NCI-H1436 (cell line): ENCODE data around the gene ANKRD11.
"Not testable (repeated sequence)": the region's sequence is repeated elsewhere in the genome, so short reads cannot be mapped to it uniquely, and the experiment has no call there.

Source experiments
- DNase-seq: peaks from one replicate; lab custom pipeline; 2025; lab: John Stamatoyannopoulos, UW

Gene ANKRD11

DNA sequence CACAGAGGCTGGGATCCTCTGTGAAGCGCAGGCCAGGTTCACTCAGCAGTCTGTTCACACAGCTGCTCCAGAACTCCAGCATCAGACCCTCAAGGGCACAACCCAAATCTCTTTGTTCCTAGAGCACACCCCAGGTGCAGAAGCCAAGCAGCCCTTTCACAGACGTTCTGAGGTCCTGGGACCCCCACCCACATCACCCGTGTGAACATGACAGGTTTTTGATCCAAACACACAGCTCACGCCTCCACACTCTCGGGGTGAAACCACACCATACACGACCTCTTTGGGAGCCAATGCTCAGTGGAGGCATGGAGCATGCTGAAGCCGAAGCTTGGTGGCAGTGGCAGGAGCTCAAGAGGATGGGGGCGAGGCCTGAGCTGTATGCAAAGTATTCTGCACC lies 175.5 kb downstream of the ANKRD11 start:
- DNase-seq: no peak

- no peak for DNase-seq
Observed at GRCh38 chr16:89314357-89314756, 176.0 kb downstream of the ANKRD11 start.

DNA sequence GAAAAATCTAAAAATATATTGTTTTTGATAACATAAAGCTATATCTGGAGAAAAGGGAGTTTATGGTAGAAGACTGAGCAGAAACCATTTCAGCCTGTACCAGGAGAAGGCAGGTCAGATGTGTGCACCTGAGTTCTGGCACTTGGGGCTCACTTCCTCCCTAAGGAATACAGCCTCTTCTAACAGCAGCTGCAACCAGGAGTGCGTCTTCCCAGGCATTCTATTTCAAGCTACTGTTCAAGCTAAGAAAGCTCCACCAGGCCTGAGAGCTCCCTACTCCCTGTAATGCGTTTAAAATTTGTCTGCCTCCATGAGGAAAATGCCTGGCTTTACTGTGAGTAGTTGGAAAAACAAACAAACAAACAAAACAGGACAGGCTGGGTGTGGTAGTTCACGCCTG lies 176.8 kb downstream of the ANKRD11 start:
- no peak for DNase-seq

GRCh38 chr16:89312598-89313299 lies 177.6 kb downstream of the ANKRD11 start:
- no peak for DNase-seq

DNA sequence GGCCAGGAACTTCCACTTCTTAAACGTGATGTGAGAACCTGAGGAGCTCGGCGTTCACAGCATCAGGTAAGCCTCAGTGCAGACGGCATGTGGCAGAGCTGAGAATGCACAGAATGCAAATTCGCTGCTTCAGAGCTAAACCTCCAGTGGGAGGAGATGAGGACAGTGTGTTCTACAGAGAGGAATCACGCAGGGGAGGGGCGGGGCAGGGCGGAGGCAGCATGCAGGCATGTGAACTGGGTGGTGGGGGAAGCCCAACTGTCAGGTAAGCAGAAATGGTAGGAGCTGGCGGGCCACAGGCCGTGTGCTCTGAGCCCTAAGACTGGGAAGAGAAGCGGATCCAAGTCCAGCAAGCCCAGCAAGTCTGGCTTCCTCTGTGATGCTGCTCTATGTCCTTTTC lies 178.2 kb downstream of the ANKRD11 start:
- no peak for DNase-seq

GRCh38 chr16:89311636-89312035 lies 178.7 kb downstream of the ANKRD11 start:
- DNase-seq: no peak

DNA sequence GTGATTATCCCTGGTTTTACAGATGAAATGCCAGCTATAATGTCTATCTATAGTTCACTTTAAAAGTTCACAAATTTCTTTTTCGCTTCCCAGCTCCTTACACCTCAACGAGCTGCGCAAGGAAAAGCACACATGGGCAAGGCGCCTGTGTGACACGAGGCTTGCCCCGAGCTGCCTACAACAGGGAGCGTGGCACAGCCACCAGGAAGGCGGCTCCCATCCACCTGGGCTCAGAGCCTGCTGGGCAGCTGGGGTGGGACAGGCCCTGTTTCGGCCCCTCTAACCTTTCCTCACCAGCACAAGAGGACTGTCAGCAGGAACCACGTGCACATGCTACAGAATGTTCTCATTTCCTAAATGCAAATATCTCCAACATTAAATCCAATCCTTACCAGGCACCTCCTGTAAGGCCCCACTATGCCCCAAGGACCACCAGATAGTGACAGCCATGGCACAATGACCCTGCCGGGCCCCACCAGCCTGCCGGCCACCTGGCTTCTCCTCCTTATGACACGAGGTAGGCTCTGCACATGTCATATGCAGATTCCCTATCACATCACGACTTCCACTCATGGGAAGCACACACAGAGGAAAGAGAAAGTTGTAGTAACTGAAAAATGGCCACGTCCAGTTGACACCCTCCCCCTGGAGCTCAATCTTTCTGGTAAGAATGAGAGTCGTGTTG lies 180.8 kb downstream of the ANKRD11 start:
- DNase-seq: no peak

GRCh38 chr16:89308391-89309333 lies 181.7 kb downstream of the ANKRD11 start:
- no peak for DNase-seq

DNA sequence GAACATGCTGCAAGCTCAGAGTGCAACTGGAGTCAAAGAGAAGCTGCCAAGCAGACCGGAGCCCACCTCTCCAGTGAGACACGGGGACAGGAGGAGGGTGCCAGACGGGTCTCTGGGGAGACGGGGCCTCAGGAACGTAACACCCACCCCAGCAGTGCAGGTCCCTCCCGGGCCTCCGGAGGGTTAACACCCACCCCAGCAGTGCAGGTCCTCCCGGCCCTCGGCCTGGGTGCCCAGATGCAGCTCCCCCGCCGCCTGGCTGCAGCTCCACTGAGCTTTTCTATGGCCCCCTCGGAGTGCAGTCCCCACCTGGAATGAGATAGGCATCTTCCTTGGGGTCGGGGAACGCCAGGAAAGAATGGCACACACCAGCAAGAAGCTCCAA lies 182.9 kb downstream of the ANKRD11 start:
- DNase-seq: no peak

GRCh38 chr16:89306457-89307420 lies 183.6 kb downstream of the ANKRD11 start:
- not testable (repeated sequence) for DNase-seq

- DNase-seq: no peak
Observed at GRCh38 chr16:89304941-89305705, 185.2 kb downstream of the ANKRD11 start.

DNA sequence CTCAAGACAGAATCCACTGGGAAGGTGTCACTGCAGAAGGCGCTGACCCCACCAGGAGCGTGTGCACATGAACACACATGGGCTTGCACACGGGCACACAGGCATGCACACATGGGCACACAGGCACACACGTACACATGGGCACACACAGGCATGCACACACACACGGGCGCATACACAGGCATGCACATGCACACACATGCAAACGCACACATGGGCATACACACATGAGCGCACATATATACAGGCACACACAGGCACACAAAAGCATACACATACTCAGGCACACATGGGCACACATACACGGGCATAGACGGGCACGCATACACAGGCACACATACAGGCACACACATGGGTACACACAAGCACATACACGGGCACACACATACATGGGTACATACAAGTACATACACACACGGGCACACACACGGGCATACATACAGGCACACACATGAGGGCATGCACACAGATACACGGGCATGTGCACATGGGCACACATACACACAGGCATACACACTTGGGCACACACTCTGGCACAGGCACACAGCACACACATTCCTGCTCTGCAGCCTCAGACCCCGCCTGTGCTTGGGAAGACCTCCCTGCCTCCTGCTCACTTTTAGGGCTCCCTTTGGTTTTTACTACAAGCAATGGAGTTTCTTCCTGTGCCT lies 186.0 kb downstream of the ANKRD11 start:
- DNase-seq: no peak

DNA sequence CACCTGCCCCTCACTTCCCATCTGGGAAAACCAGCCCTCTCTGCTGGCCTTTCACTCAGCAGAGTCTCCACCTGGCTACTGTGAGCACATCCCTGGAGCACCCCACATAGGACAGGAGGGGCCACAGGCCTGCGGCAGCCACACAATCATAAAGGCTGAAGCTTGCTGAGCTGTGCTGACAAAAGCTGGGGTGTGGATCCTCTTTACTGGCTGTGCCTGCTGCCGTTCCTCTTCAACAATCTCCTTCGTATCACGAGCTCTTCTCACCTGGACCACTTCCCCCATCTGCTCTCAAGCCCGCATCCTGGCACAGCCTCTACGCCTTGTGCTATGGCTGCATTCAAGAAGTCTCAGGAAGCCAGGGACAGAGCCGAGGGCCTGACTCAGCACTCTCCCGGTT lies 186.7 kb downstream of the ANKRD11 start:
- no peak for DNase-seq

- DNase-seq: no peak
Observed at GRCh38 chr16:89300976-89301360, 189.4 kb downstream of the ANKRD11 start.

DNA sequence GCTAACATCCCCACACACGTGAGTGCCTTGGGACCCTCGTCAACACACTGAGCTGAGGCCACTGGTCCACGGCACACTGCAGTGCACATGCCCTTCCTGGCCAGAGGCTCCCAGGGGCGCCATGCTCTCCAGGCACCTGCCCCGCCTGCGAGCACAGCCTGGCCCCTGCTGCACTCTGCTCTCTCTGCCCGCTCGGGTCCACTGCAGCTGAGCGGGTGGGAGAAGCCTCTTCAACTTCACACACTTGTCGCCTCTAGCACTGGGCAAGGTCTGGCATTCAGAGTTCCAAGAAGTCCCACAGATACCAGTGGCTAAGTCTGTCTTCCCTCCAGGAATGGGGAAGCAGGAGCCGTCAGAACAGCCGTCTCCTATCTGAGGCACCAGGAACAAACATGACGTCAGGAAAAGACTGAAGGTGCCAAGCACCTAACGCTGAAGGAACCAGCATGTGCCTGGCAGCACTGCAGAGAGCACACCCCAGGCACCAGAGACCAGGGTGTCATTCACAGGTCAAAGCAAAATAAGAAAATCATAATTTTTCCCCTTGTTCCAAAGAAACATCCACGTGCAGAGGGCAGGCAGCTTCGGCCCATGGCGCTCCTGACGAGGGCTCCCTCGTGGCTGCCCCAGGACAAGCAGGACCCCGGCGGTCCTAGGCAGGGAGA lies 189.9 kb downstream of the ANKRD11 start:
- no peak for DNase-seq

GRCh38 chr16:89299357-89300111 lies 190.8 kb downstream of the ANKRD11 start:
- not testable (repeated sequence) for DNase-seq

DNA sequence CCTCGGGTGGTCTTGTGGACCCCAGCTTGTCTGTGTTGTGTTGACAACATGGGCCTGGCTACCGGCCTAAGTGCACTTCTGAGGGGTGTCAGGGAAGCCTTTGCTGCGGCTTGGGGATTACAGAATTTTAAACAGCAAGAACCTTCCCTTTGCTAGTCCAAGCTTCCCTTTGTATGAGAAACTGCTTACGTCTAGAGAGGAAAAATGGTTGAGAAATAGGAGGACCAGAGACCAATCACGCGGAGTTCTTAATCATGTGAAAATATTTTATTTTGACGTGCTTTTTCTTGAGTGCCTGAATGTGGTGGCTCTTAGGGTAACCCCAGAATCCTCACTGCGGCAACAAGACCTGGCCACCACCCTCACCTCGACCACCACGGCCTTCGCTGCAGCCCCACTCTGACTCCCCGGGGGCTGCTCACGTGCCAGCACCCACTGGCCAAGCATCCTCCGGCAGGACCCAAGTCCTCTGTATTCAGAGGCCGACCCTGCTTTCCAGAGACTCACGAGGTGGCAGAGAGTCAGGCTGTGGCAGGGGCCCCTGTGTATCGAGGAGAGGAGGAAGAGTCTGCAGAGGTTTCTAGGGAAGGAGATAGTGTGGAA lies 191.6 kb downstream of the ANKRD11 start:
- no peak for DNase-seq

- DNase-seq: no peak
Observed at GRCh38 chr16:89297910-89298545, 192.3 kb downstream of the ANKRD11 start.
